Thymus (tissue), 11 donors: ENCODE measurements around the gene SLC1A1. TPM values are rescaled to one million over a fixed set of nuclear protein-coding genes. Genes with fewer than 3 reads are reported as not detected.

Source experiments
- DNase-seq, 9 donors: peaks; one replicate each; pipeline ENCODE4 v3.0.0-alpha.2; 2013; ENCODE audit warnings: low spot score in 9 of 9, low read depth in 6 of 9, missing footprints in 1 of 9
- H3K27ac ChIP-seq, 2 donors: one replicate each; pipeline ENCODE4 v1.5.1; 2013; ENCODE audit warnings: control low read depth in 1 of 2, low read depth in 1 of 2, low read length in 1 of 2, mild to moderate bottlenecking in 1 of 2, moderate library complexity in 1 of 2
- H3K27me3 ChIP-seq, 2 donors: one replicate each; pipeline ENCODE4 v1.5.1; 2013; ENCODE audit warnings: low read length in 1 of 2; ENCODE audit not compliant: control insufficient read depth in 2 of 2, insufficient read depth in 1 of 2
- H3K36me3 ChIP-seq, 2 donors: one replicate each; pipeline ENCODE4 v1.5.1; 2013; ENCODE audit warnings: low read length in 1 of 2, mild to moderate bottlenecking in 1 of 2, moderate library complexity in 1 of 2; ENCODE audit not compliant: control insufficient read depth in 2 of 2, insufficient read depth in 2 of 2
- H3K4me1 ChIP-seq, 2 donors: one replicate each; pipeline ENCODE4 v1.5.1; 2013; ENCODE audit warnings: low read length in 2 of 2; ENCODE audit not compliant: control insufficient read depth in 2 of 2, insufficient read depth in 2 of 2
- H3K4me3 ChIP-seq, 2 donors: one replicate each; pipeline ENCODE4 v1.5.1; 2013; ENCODE audit warnings: low read length in 2 of 2, control low read depth in 1 of 2, mild to moderate bottlenecking in 1 of 2
- H3K9me3 ChIP-seq, 2 donors: one replicate each; pipeline ENCODE4 v1.5.1; 2013; ENCODE audit warnings: low read length in 1 of 2, mild to moderate bottlenecking in 1 of 2; ENCODE audit not compliant: control insufficient read depth in 2 of 2, insufficient read depth in 1 of 2
- WGBS: extraction: QIAGEN DNeasy Blood & Tissue Kit; methylation state at CpG from one replicate; pipeline ENCODE4 v1.1.7; 2013; 5-methylcytosine and 5-hydroxymethylcytosine counted together
- polyA plus RNA-seq: library from polyadenylated mRNA; stranded (reverse); fragments of 200-250 nt; gene quantifications from one replicate; pipeline ENCODE4 v1.2.3, GENCODE V29; 2013
- total RNA-seq: library from RNA; stranded (reverse); fragments of 120-200 nt; gene quantifications from one replicate; pipeline ENCODE4 v1.2.4, GENCODE V29; 2013
- donor health status: healthy.

Gene SLC1A1
- total and polyA plus RNA-seq, 2 donors, result 0.42 to 0.59 TPM

GRCh38 chr9:4630836-4631235 is 140.6 kb downstream of the SLC1A1 start:
- Histone ChIP-seq H3K36me3 (no peaks in the 10 kb centered on the region), H3K9me3 (no peaks in the 10 kb centered on the region), H3K4me3 (no peak overlapping the region), H3K27me3 (peaks cover 0 to 3% of the 10 kb centered on the region in 2 donors), H3K27ac (no peak overlapping the region), H3K4me1 (peaks cover 0 to 4% of the 10 kb centered on the region in 2 donors)
- 58% methylated on average over 2 of the region's 2 CpGs for WGBS
- DNase-seq, result no peak

Other genes with a start within 250 kb of the SLC1A1 start
- 0.61 TPM for gene GLIS3, start 190.4 kb upstream of the SLC1A1 start, total RNA-seq
- gene GLIS3, start 190.4 kb upstream of the SLC1A1 start, polyA plus RNA-seq, result 1.5 TPM
- 6.4 TPM for gene PLPP6, start 171.8 kb downstream of the SLC1A1 start, total RNA-seq
- gene PLPP6, start 171.8 kb downstream of the SLC1A1 start, polyA plus RNA-seq, result 12.4 TPM
- 0.47 TPM for gene SPATA6L, start 176.0 kb downstream of the SLC1A1 start, total RNA-seq
- 1.2 TPM for gene SPATA6L, start 176.0 kb downstream of the SLC1A1 start, polyA plus RNA-seq
- gene CDC37L1, start 189.1 kb downstream of the SLC1A1 start, total RNA-seq, result 14.5 TPM
- 16.9 TPM for gene CDC37L1, start 189.1 kb downstream of the SLC1A1 start, polyA plus RNA-seq